HEK293T (cell line): ENCODE data around the gene FKBP5.

Source experiments
- BHLHE40 ChIP-seq: fragments of 450-650 bp; IDR thresholded peaks from 2 replicates; pipeline ENCODE4 v1.6.1; 2016; ENCODE audit warnings: mild to moderate bottlenecking, moderate library complexity, borderline replicate concordance
- CTBP1 ChIP-seq: fragments of 450-650 bp; IDR thresholded peaks from 2 replicates; pipeline ENCODE4 v1.6.1; 2016; ENCODE audit warnings: borderline replicate concordance
- FOXA1 ChIP-seq: fragments of 450-650 bp; IDR thresholded peaks from 2 replicates; pipeline ENCODE4 v1.6.1; 2016; ENCODE audit warnings: mild to moderate bottlenecking
- FOXM1 ChIP-seq: fragments of 450-650 bp; IDR thresholded peaks from 2 replicates; pipeline ENCODE4 v1.6.1; 2017; ENCODE audit warnings: mild to moderate bottlenecking, borderline replicate concordance
- HDGF ChIP-seq: fragments of 450-650 bp; IDR thresholded peaks from 2 replicates; pipeline ENCODE4 v1.6.1; 2017; ENCODE audit warnings: antibody characterized with exemption, borderline replicate concordance
- NFRKB ChIP-seq: fragments of 450-650 bp; IDR thresholded peaks from 2 replicates; pipeline ENCODE4 v1.6.1; 2016; ENCODE audit warnings: mild to moderate bottlenecking, moderate library complexity
- SUZ12 ChIP-seq: fragments of 450-650 bp; IDR thresholded peaks from 2 replicates; pipeline ENCODE4 v1.6.1; 2016; ENCODE audit warnings: mild to moderate bottlenecking
- TARDBP ChIP-seq: fragments of 450-650 bp; IDR thresholded peaks from 2 replicates; pipeline ENCODE4 v1.6.1; 2016
- ZNF384 ChIP-seq: fragments of 450-650 bp; IDR thresholded peaks from 2 replicates; pipeline ENCODE4 v1.6.1; 2016

GRCh38 chr6:35532126-35532525 lies 156.6 kb downstream of the FKBP5 start:
- TF ChIP-seq FOXM1 (no peak), BHLHE40 (no peak), NFRKB (no peak), CTBP1 (no peak), SUZ12 (no peak), TARDBP (no peak), HDGF (no peak), ZNF384 (no peak), FOXA1 (no peak)
